Esophagus squamous epithelium (tissue), 4 donors: ENCODE data around the gene HELZ2.
"Not testable (repeated sequence)": the region's sequence is repeated elsewhere in the genome, so short reads cannot be mapped to it uniquely, and the experiment has no call there.

Experiments
- CTCF ChIP-seq, 6 experiments: fragments of 450-650 bp in 4 of 6; fragments of 200-600 bp in 2 of 6; sonication (generic) in 2 of 6; IDR thresholded peaks; one replicate each; pipeline ENCODE4 v1.5.1; 2016 to 2019; ENCODE audit warnings: antibody characterized with exemption in 6 of 6, mild to moderate bottlenecking in 4 of 6, moderate library complexity in 4 of 6
- POLR2A ChIP-seq, 4 donors: fragments of 450-650 bp; IDR thresholded peaks; one replicate each; pipeline ENCODE4 v1.6.1; 2017; ENCODE audit warnings: antibody characterized with exemption in 4 of 4, mild to moderate bottlenecking in 4 of 4, moderate library complexity in 3 of 4

DNA sequence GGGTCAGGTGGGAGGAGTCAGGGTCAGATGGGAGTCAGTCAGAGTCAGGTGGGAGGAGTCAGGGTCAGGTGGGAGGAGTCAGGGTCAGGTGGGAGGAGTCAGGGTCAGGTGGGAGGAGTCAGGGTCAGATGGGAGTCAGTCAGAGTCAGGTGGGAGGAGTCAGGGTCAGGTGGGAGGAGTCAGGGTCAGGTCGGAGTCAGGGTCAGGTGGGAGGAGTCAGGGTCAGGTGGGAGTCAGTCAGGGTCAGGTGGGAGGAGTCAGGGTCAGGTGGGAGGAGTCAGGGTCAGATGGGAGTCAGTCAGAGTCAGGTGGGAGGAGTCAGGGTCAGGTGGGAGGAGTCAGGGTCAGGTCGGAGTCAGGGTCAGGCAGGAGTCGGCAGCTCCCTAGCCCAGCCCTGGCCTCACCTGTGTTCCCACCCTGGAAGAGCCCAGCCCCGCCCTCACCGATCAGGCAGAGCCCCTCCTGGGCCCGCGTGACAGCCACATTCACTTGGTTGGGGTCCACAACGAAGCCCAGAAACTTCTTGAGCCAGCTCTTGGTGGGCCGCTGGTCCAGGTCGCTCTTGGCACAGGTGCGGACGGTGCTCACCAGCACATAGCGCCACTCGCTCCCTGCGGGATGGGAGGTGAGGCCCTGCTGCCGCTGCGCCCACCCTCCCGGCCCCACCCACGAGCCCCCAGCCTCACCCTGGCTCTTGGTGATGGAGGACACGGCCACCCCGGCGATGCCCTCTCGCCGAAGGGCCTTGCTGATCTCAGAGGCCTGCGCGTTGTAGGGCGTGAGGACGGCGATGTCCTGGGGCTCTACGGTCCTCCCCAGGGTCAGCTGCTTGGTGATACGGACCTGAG, 14.3 kb downstream of the HELZ2 start:
- not testable (repeated sequence) for TF ChIP-seq CTCF, POLR2A (IDR thresholded peaks at IDR 0.05)
